Heart left ventricle (tissue), 16 donors: ENCODE measurements around the gene PCNP. TPM values are rescaled to one million over a fixed set of nuclear protein-coding genes. Genes with fewer than 3 reads are reported as not detected.

ENCODE experiments used
- ATAC-seq, 4 donors: fragments of 200-7000 bp; cut with Tn5 transposase; one replicate each; pipeline ENCODE4 v1.9.1; 2020 to 2022; ENCODE audit warnings: moderate library complexity in 4 of 4, mild to moderate bottlenecking in 3 of 4, moderate number of reproducible peaks in 1 of 4
- DNase-seq, 5 donors: peaks; one replicate each; pipeline ENCODE4 v3.0.0-alpha.2; 2020
- H3K27ac ChIP-seq, 12 donors: fragments of 200-600 bp; sonication (generic) in 4 of 12; one replicate each; pipeline versions ENCODE4 v1.5.0 to v1.8.0; 2016 to 2022; ENCODE audit warnings: mild to moderate bottlenecking in 2 of 12
- H3K27me3 ChIP-seq, 9 donors: fragments of 200-600 bp; sonication (generic) in 2 of 9; one replicate each; pipeline versions ENCODE4 v1.5.1 to v1.8.0; 2016 to 2022; ENCODE audit warnings: mild to moderate bottlenecking in 3 of 9
- H3K36me3 ChIP-seq, 9 donors: fragments of 200-600 bp; sonication (generic) in 2 of 9; one replicate each; pipeline versions ENCODE4 v1.5.0 to v1.8.0; 2018 to 2022; ENCODE audit warnings: mild to moderate bottlenecking in 2 of 9
- H3K4me1 ChIP-seq, 12 donors: fragments of 200-600 bp; sonication (generic) in 4 of 12; one replicate each; pipeline versions ENCODE4 v1.5.0 to v1.8.0; 2016 to 2022; ENCODE audit warnings: mild to moderate bottlenecking in 3 of 12
- H3K4me3 ChIP-seq, 12 donors: fragments of 200-600 bp; sonication (generic) in 4 of 12; one replicate each; pipeline versions ENCODE4 v1.5.0 to v1.8.0; 2017 to 2022; ENCODE audit warnings: mild to moderate bottlenecking in 9 of 12, moderate library complexity in 4 of 12
- H3K9me3 ChIP-seq, 12 donors: fragments of 200-600 bp; sonication (generic) in 4 of 12; one replicate each; pipeline versions ENCODE4 v1.5.0 to v1.8.0; 2016 to 2022; ENCODE audit warnings: mild to moderate bottlenecking in 1 of 12
- POLR2A ChIP-seq, 2 donors: fragments of 450-650 bp; IDR thresholded peaks; one replicate each; pipeline ENCODE4 v1.6.1; 2017; ENCODE audit warnings: antibody characterized with exemption in 2 of 2, mild to moderate bottlenecking in 2 of 2, moderate library complexity in 2 of 2
- WGBS, 4 donors: extraction: QIAGEN DNeasy Blood & Tissue Kit in 2 of 4; methylation state at CpG; one replicate each; pipeline versions ENCODE4 v1.1.5 to v1.1.7; 2013 to 2018; 5-methylcytosine and 5-hydroxymethylcytosine counted together
- intact Hi-C, 10 donors: fragments of 100-400 bp; cut with DNase I; formaldehyde crosslinking; loops; one replicate each; pipeline versions ENCODE4 v1.11.1 to v1.14.2; 2022
- polyA plus RNA-seq, 2 donors: library from polyadenylated mRNA; stranded (reverse); fragments of 200-250 nt; gene quantifications; one replicate each; pipeline ENCODE4 v1.2.3, GENCODE V29; 2013
- total RNA-seq, 9 donors: library from RNA; depleted of rRNA in 2 of 9; stranded (reverse); fragments of >200 nt in 2 of 9; fragmentation: NEBNext Ultra II Directional in 3 of 9; extraction: Animal tissue kit (Norgen Biotek cat#: 25700) in 3 of 9; gene quantifications; one replicate each; pipeline versions ENCODE4 v1.1.0 to v1.2.4, GENCODE V29; 2016 to 2023
- TF ChIP-seq, protein P1 (sequence below), 12 donors: fragments of 200-600 bp; sonication (generic) in 4 of 12; IDR thresholded peaks; one replicate each; pipeline versions ENCODE4 v1.5.0 to v1.8.0; 2018 to 2022; ENCODE audit warnings: antibody characterized with exemption in 12 of 12, mild to moderate bottlenecking in 5 of 12
- donor health status: ischemic (EF 13 %, LVEDD 7.1; RV severe dilation, severe dysfunction).
- donor health status: healthy with polysubstance abuse.
- donor health status: DM: no; HTN: yes; CAD: no.
- donor health status: DM: no; HTN: no; CAD: no.
- donor health status: ischemic (EF 25% LVEDD 6.9; RV normal size, moderate dysfunction).
- donor health status: ischemic (EF 25% LVEDD 5.7; RV mildly dilated, moderate dysfunction).
- donor health status: healthy.
- donor health status: DM: yes; HTN: yes; CAD: no.
- donor health status: ischemic (EF 35%, LVEDD 5.7; RV mildly dilated, moderate dysfunction).
- donor health status: nonischemic (EF 11% LVEDD 7.7; RV severe dilation, severe dysfunction).
- donor health status: DM: yes; HTN: yes; CAD: no.
- donor health status: PGD.
- donor health status: ischemic (EF 29% LVEDD 5.4; RV normal size, mild dysfunction).
- donor health status: nonischemic (EF 23%, LVEDD 6.1; RV moderate dilation, normal function).

The PCNP gene
- total and polyA plus RNA-seq, 11 donors = 49.7 to 141 (median 118) TPM

DNA sequence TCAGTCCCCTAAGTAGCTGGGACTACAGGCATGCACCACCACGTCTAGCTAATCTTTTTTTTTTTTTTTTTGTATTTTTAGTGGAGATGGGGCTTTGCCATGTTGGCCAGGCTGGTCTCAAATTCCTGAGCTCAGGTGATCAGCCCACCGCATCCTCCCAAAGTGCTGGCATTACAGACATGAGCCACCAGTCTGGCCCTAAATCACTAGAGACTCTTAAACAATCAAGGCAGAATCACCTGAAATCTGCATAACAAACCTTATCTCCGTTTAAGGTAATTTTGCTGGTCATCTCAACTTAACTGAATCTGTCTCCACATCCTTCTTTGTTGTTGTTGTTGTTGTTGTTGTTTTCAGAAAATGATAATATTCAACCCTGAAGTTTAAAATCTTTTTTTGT is 17.9 kb upstream of the PCNP start:
- intact Hi-C loops = loop anchor here in 1 of 10 donors (5.0 kb wide), 1 partner anchor 34 kb away; no protein-coding TSS in a partner anchor
- WGBS, 4 donors = 37 to 52% (median 43%) methylated on average over 3 of the region's 3 CpGs

DNA sequence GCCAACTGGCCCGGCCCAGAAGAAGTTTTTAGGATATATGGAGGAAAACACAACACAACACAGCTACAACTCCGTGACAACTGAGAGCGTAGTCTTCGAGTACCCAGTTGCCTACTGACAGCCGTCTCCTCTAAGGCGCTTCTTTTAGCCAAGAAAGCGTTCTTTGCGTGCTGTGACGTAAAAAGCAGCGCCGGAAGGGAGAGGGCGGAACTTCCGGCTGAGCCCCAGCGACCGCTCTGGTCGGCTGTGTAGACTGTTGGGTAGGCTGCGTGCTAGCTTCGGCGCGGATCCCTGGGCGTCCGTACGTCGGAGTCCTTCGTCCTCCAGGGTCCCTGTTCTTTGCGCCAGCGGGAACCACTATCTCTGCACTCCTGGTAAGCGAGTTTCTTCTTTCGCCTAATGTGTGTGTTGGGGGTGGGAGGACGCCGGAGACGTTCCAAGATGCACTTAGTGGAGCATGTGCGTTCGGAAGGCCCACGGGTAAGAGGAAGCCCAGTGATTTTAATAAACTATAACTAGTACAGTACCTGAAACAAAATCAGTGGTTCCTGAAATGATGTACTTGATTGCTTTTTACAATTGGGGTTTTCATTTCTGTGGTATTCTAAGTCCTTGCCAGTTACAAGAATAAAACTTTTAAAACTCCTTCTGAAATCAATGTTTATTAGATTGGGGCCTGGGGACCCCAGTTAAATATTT is 12.2 kb upstream of the PCNP start, which contains the start of gene TRMT10C:
Gene TRMT10C, plus strand, starts transcription at position 239 of the 699 bp plus-strand sequence. CDS start 2,914 bp downstream, outside the sequence.
- ATAC-seq (peak; percentile 96 to 99 (median 99)), DNase-seq (peak; percentile 89 to 94 (median 92))
- peak within 1 kb of the TSS; percentile 45 to 93 (median 85) for H3K27ac ChIP-seq
- peaks cover 0 to 29% (median 15%) of the 10 kb centered on the region in 12 donors for H3K4me1 ChIP-seq
- intact Hi-C loops = loop anchor here in 7 of 10 donors (1.0 to 10.0 kb wide), 6 partner anchors 12 to 213 kb away; partner anchors contain the start of genes SENP7 (in 6 of the 7), NXPE3 (in 1 of the 7) and PCNP (in 1 of the 7)
- no peaks in the 10 kb centered on the region for H3K9me3 ChIP-seq
- TF ChIP-seq POLR2A (IDR thresholded peaks at IDR 0.05) = peak in 1 of 2 donors; percentile 78
- TF ChIP-seq, protein P1, sequence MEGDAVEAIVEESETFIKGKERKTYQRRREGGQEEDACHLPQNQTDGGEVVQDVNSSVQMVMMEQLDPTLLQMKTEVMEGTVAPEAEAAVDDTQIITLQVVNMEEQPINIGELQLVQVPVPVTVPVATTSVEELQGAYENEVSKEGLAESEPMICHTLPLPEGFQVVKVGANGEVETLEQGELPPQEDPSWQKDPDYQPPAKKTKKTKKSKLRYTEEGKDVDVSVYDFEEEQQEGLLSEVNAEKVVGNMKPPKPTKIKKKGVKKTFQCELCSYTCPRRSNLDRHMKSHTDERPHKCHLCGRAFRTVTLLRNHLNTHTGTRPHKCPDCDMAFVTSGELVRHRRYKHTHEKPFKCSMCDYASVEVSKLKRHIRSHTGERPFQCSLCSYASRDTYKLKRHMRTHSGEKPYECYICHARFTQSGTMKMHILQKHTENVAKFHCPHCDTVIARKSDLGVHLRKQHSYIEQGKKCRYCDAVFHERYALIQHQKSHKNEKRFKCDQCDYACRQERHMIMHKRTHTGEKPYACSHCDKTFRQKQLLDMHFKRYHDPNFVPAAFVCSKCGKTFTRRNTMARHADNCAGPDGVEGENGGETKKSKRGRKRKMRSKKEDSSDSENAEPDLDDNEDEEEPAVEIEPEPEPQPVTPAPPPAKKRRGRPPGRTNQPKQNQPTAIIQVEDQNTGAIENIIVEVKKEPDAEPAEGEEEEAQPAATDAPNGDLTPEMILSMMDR (IDR thresholded peaks at IDR 0.05) = no peak
- peaks cover 0 to 25% (median 21%) of the 10 kb centered on the region in 9 donors for H3K36me3 ChIP-seq
- H3K4me3 ChIP-seq = peak within 1 kb of the TSS; percentile 42 to 93 (median 76)
- H3K27me3 ChIP-seq = peaks cover 0 to 22% (median 0%) of the 10 kb centered on the region in 9 donors
- WGBS, 4 donors = 0 to 1% (median 0%) methylated on average over 35 of the region's 35 CpGs

More for the DNA sequence above, 17.9 kb upstream of the PCNP start:
- TF ChIP-seq POLR2A (IDR thresholded peaks at IDR 0.05) = no peak
- TF ChIP-seq, protein P1 (IDR thresholded peaks at IDR 0.05) = no peak
- Histone ChIP-seq H3K4me1 (peaks cover 0 to 3% (median 0%) of the 10 kb centered on the region in 12 donors), H3K27ac (no peak overlapping the region), H3K36me3 (no peaks in the 10 kb centered on the region), H3K9me3 (no peaks in the 10 kb centered on the region), H3K4me3 (no peak overlapping the region), H3K27me3 (peaks cover 0 to 28% (median 0%) of the 10 kb centered on the region in 9 donors)
- ATAC-seq (no peak), DNase-seq (no peak)

DNA sequence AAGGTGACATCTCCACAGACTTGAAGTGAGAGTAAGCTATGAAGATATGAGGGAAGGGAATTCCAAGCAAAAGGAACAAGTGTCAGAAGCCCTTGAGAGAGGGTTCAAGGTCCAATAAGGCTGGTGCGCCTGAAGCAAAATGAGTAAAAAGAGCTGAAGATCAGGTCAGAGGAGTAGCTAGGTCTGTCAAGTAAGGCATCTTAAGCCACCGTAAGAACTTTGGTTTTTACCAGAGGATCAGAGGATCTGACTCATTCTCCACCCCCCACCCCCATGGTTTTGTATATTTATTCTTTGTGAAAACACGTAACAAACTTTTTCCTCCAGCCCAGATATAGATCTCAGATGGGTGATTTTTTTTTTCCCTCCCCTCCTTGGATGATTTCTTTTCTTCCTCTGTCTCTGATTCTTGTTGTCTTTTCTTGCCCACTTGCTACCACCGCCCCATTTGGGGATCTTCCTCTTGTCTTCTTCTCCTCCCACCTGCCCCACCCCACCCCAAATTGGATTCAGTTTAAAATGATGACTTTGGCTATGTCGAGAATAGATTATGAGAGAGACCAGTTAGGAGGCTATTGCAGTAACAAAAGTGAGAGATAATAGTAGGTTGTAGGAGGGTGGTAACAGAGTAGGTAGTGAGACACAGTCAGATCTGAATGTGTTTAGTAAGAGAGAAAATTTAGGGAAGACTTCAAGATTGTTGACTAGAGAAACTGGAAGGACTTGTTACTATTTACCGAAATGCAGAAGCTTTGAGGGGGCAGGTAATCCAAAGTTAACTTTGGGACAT is 6.3 kb upstream of the PCNP start:
- Histone ChIP-seq H3K4me3 (no peak overlapping the region), H3K4me1 (peaks cover 0 to 23% (median 8%) of the 10 kb centered on the region in 12 donors), H3K27ac (no peak overlapping the region), H3K27me3 (no peaks in the 10 kb centered on the region), H3K9me3 (no peaks in the 10 kb centered on the region), H3K36me3 (peaks cover 0 to 31% (median 22%) of the 10 kb centered on the region in 9 donors)
- ATAC-seq = no peak
- intact Hi-C loops = loop anchor here in 2 of 10 donors (10.0 kb wide), 2 partner anchors 53 to 207 kb away; partner anchors contain the start of genes NXPE3 (in 1 of the 2) and SENP7 (in 1 of the 2)
- no peak for DNase-seq
- WGBS, 4 donors = 89 to 96% (median 94%) methylated on average over 6 of the region's 6 CpGs
- TF ChIP-seq, protein P1 (IDR thresholded peaks at IDR 0.05) = no peak
- TF ChIP-seq POLR2A (IDR thresholded peaks at IDR 0.05) = no peak
